K562 (cell line): ENCODE results near the gene ANP32B. TPM values are rescaled to one million over a fixed set of nuclear protein-coding genes. Genes with fewer than 3 reads are reported as not detected.
A peak's percentile ranks its signal among the peaks of the same experiment; 100 is the strongest.

Experiments
- DACH1 ChIP-seq: fragments of 450-650 bp; IDR thresholded peaks from 2 replicates; pipeline ENCODE4 v1.6.1; 2018; ENCODE audit not compliant: partially characterized antibody
- E2F6 ChIP-seq, 2 experiments: IDR thresholded peaks; 2 replicates each; pipeline ENCODE4 v1.6.1; 2011; ENCODE audit warnings: borderline replicate concordance in 1 of 2, control low read depth in 1 of 2, low read depth in 1 of 2, low read length in 1 of 2, mild to moderate bottlenecking in 1 of 2, mixed read lengths in 1 of 2, moderate library complexity in 1 of 2; ENCODE audit not compliant: insufficient read depth in 1 of 2, insufficient read length in 1 of 2, poor library complexity in 1 of 2, severe bottlenecking in 1 of 2; ENCODE audit errors: extremely low read depth in 1 of 2
- MEF2A ChIP-seq: IDR thresholded peaks from 2 replicates; pipeline ENCODE4 v1.6.1; 2011; ENCODE audit warnings: low read depth, mild to moderate bottlenecking, low read length, moderate library complexity; ENCODE audit not compliant: control insufficient read depth
- MXI1 ChIP-seq: IDR thresholded peaks from 2 replicates; pipeline ENCODE4 v1.6.1; 2011; ENCODE audit warnings: low read depth, mild to moderate bottlenecking, improper control_type of control experiment, low read length
- NFRKB ChIP-seq: fragments of 450-650 bp; IDR thresholded peaks from 2 replicates; pipeline ENCODE4 v1.6.1; 2016; ENCODE audit warnings: low read depth
- PBX2 ChIP-seq, 2 experiments: IDR thresholded peaks in 1 of 2; conservative IDR thresholded peaks in 1 of 2; 2 replicates each; pipeline ENCODE4 v1.6.1; 2016; ENCODE audit warnings: low read depth in 2 of 2, mild to moderate bottlenecking in 1 of 2, missing compliant biosample characterization in 1 of 2, missing genetic modification characterization in 1 of 2, moderate library complexity in 1 of 2
- POU5F1 ChIP-seq: fragments of 150-350 bp; IDR thresholded peaks from 2 replicates; pipeline ENCODE4 v1.6.1; 2014; ENCODE audit warnings: borderline replicate concordance, low read length, low read depth, mild to moderate bottlenecking; ENCODE audit not compliant: partially characterized antibody
- RB1 ChIP-seq: fragments of 450-650 bp; IDR thresholded peaks from 2 replicates; pipeline ENCODE4 v1.6.1; 2017; ENCODE audit warnings: low read depth, mild to moderate bottlenecking
- RBM25 ChIP-seq: fragments of 200-400 bp; formaldehyde crosslinking; IDR thresholded peaks from 2 replicates; pipeline ENCODE4 v1.6.1; 2018; ENCODE audit warnings: low read length, low read depth, moderate library complexity; ENCODE audit not compliant: severe bottlenecking
- REST ChIP-seq, 2 experiments: fragments of 450-650 bp; formaldehyde crosslinking in 1 of 2; IDR thresholded peaks; 2 replicates each; pipeline versions ENCODE4 v1.4.0 to v1.6.1; 2014 to 2020; ENCODE audit warnings: mild to moderate bottlenecking in 2 of 2, borderline replicate concordance in 1 of 2, low read depth in 1 of 2
- RFX7 ChIP-seq: fragments of 250-450 bp; sonication (Bioruptor Pico); IDR thresholded peaks from 2 replicates; pipeline ENCODE4 v1.5.1; 2021; ENCODE audit warnings: mild to moderate bottlenecking
- THRAP3 ChIP-seq: fragments of 450-650 bp; IDR thresholded peaks from 2 replicates; pipeline ENCODE4 v1.6.1; 2016; ENCODE audit warnings: mild to moderate bottlenecking, inconsistent platforms, borderline replicate concordance
- ZFX ChIP-seq: sonication (generic); formaldehyde crosslinking; IDR thresholded peaks from 2 replicates; pipeline ENCODE4 v1.8.0; 2022; ENCODE audit warnings: mild to moderate bottlenecking, missing genetic modification reagents, moderate library complexity
- ZNF217 ChIP-seq: sonication (generic); formaldehyde crosslinking; IDR thresholded peaks from 2 replicates; pipeline ENCODE4 v1.8.0; 2022; ENCODE audit warnings: mild to moderate bottlenecking, missing genetic modification reagents
- ZNF695 ChIP-seq: fragments of 450-650 bp; formaldehyde crosslinking; IDR thresholded peaks from 2 replicates; pipeline ENCODE4 v1.4.0; 2020; ENCODE audit warnings: mild to moderate bottlenecking, moderate library complexity
- polyA plus RNA-seq, 8 experiments: library from polyadenylated mRNA; depleted of rRNA in 4 of 8; stranded (reverse) in 5 of 8; unstranded in 3 of 8; fragments of >200 nt; fragmentation: Nextera tagmentation in 2 of 8; fragmentation: Illumina TruSeq in 1 of 8; extraction: Ambion mirVana in 2 of 8; extraction: Trizol in 1 of 8; gene quantifications; 2 replicates each; pipeline versions ENCODE4 v1.2.1 to v1.2.3, GENCODE V29; 2011 to 2014; ENCODE audit warnings: inconsistent platforms in 1 of 8, missing spikeins in 1 of 8
- total RNA-seq, 7 experiments: library from RNA; depleted of rRNA in 6 of 7; stranded (reverse); fragments of >200 nt in 6 of 7; fragmentation: Illumina TruSeq in 2 of 7; extraction: Trizol in 2 of 7; gene quantifications; 2 replicates each; pipeline versions ENCODE4 v1.2.1 to v1.2.3, GENCODE V29; 2011 to 2021; ENCODE audit warnings: low replicate concordance in 1 of 7

Gene ANP32B
- total and polyA plus RNA-seq, 9 of the 15 experiments (the other 6 are each of a cell fraction or from before 2014, with no cell fraction given): 68.9 to 815 (median 141) TPM

- TF ChIP-seq MXI1: no peak
- TF ChIP-seq DACH1: no peak
- TF ChIP-seq RBM25: no peak
- 0 out of 2 replicates have a peak, but pooled peaks have one; percentile 7 for TF ChIP-seq RB1
- peak; percentile 55; the same call in 1 of the 2 replicates for TF ChIP-seq ZFX
- TF ChIP-seq NFRKB: peak; percentile 59
- TF ChIP-seq PBX2 (CRISPR knock-in tag; IDR thresholded peaks at IDR 0.05; ENCODE audit: low read depth): no peak
- no peak for TF ChIP-seq PBX2 (tag; conservative IDR thresholded peaks at IDR 0.05; ENCODE audit: low read depth)
- no peak for TF ChIP-seq REST (IDR thresholded peaks at IDR 0.05; ENCODE audit: borderline replicate concordance)
- no peak for TF ChIP-seq REST (CRISPR knock-in tag; IDR thresholded peaks at IDR 0.05; ENCODE audit: low read depth)
- no peak for TF ChIP-seq ZNF217
- TF ChIP-seq E2F6 (IDR thresholded peaks at IDR 0.05; ENCODE audit: borderline replicate concordance in 1 of 2, extremely low read depth in 1 of 2, insufficient read depth in 1 of 2, insufficient read length in 1 of 2, low read depth in 1 of 2, low read length in 1 of 2, poor library complexity in 1 of 2, severe bottlenecking in 1 of 2): peak in 1 of 2 experiments; percentile 63
- no peak for TF ChIP-seq RFX7 (CRISPR knock-in tag)
- no peak for TF ChIP-seq ZNF695 (CRISPR knock-in tag)
- no peak for TF ChIP-seq POU5F1
- TF ChIP-seq MEF2A: no peak
- TF ChIP-seq THRAP3: no peak
Measured at GRCh38 chr9:97983589-97984187, 547 bp downstream of the ANP32B start (continued).
